Activated CD4-positive, alpha-beta memory T cell treated with anti-CD3 and anti-CD28 coated beads, Interleukin-2, amount 10 ng/mL, durations not matched to agents 7 days and 5 days (primary cell): ENCODE measurements around the gene AP1S3. TPM values are rescaled to one million over a fixed set of nuclear protein-coding genes. Genes with fewer than 3 reads are reported as not detected.
"Not testable (repeated sequence)": the region's sequence is repeated elsewhere in the genome, so short reads cannot be mapped to it uniquely, and the experiment has no call there.

Source experiments
- CTCF ChIA-PET: fragments of 350-600 bp; sonication (Branson Sonifier 250); formaldehyde crosslinking; loops from one replicate; lab custom pipeline; 2021; ENCODE audit warnings: antibody characterized with exemption, inconsistent platforms; lab: Charles Lee
- POLR2A ChIA-PET: fragments of 350-600 bp; sonication (Branson Sonifier 250); formaldehyde crosslinking; loops from one replicate; lab custom pipeline; 2021; ENCODE audit warnings: antibody characterized with exemption; lab: Charles Lee
- DNase-seq: peaks from one replicate; pipeline ENCODE4 v3.0.0-alpha.2; 2020
- H3K27ac Mint-ChIP-seq: one replicate; pipeline ENCODE4 v1.8.0; 2021; ENCODE audit warnings: mild to moderate bottlenecking, mixed read lengths
- H3K27me3 Mint-ChIP-seq: one replicate; pipeline ENCODE4 v1.8.0; 2021; ENCODE audit warnings: mixed read lengths
- H3K36me3 Mint-ChIP-seq: one replicate; pipeline ENCODE4 v1.8.0; 2021; ENCODE audit warnings: low read depth, mixed read lengths
- H3K4me1 Mint-ChIP-seq: one replicate; pipeline ENCODE4 v1.8.0; 2021; ENCODE audit warnings: mixed read lengths
- H3K4me3 Mint-ChIP-seq: one replicate; pipeline ENCODE4 v1.8.0; 2021; ENCODE audit warnings: mild to moderate bottlenecking, mixed read lengths
- H3K9me3 Mint-ChIP-seq: one replicate; pipeline ENCODE4 v1.8.0; 2021; ENCODE audit warnings: mixed read lengths
- total RNA-seq, 2 experiments: library from RNA; stranded (reverse); gene quantifications; one replicate each; pipeline ENCODE4 v1.2.3, GENCODE V29; 2021

Gene AP1S3
- 1 to 10 TPM; 6.4 to 6.9 TPM for total RNA-seq

- ChIA-PET CTCF (no interaction called here), POLR2A (interaction anchor here (0.8 to 2.1 kb wide), 8 partner anchors 28 to 108 kb away, joined by 3 to 6 read pairs (median 4); partner anchors contain the start of gene WDFY1)
- peak; percentile 77 for DNase-seq
- H3K4me1 Mint-ChIP-seq: peaks cover 21% of the 10 kb centered on the region
- H3K4me3 Mint-ChIP-seq: peak within 1 kb of the TSS; percentile 90
- no peaks in the 10 kb centered on the region for H3K27me3 Mint-ChIP-seq
- H3K36me3 Mint-ChIP-seq: peaks cover 3% of the 10 kb centered on the region
- no peaks in the 10 kb centered on the region for H3K9me3 Mint-ChIP-seq
- H3K27ac Mint-ChIP-seq: peak within 1 kb of the TSS; percentile 49
These were observed at the start of gene AP1S3 for GRCh38 chr2:223837287-223838061. TSS of gene AP1S3 (minus strand) at chr2:223837582. CDS start at chr2:223837450, 132 bp downstream.

DNA sequence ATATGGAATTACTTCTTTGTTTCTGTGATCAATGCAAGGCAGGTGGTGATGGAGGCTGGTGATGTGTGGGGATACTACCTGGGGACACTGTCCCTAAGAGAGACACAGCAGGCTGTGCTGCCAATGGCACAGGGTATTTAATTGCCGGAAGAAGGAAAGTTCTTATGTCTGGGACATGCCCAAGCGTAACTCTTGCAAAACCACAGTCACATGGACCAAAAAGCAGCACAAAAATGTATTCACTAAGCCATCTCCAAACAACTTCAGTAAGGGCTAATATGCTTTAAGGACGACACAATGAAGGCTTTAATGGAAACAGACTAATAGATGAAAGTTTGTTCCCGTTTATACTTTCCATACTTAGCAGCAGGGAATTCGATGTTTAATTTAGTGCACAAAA, 49.7 kb upstream of the AP1S3 start:
- Mint-ChIP-seq H3K36me3 (peaks cover 60% of the 10 kb centered on the region), H3K4me3 (no peak overlapping the region), H3K27ac (peak overlapping the region; percentile 26), H3K9me3 (no peaks in the 10 kb centered on the region), H3K27me3 (no peaks in the 10 kb centered on the region), H3K4me1 (peaks cover 15% of the 10 kb centered on the region)
- POLR2A ChIA-PET: no interaction called here
- CTCF ChIA-PET: no interaction called here
- no peak for DNase-seq

- no peak for DNase-seq
- Mint-ChIP-seq H3K9me3 (no peaks in the 10 kb centered on the region), H3K4me3 (no peak overlapping the region), H3K27ac (no peak overlapping the region), H3K27me3 (no peaks in the 10 kb centered on the region), H3K36me3 (peaks cover 64% of the 10 kb centered on the region), H3K4me1 (peaks cover 19% of the 10 kb centered on the region)
- POLR2A ChIA-PET: no interaction called here
- CTCF ChIA-PET: no interaction called here
These were observed 49.3 kb upstream of the AP1S3 start for GRCh38 chr2:223886726-223887125.

GRCh38 chr2:223884399-223884798, 47.0 kb upstream of the AP1S3 start:
- peaks cover 65% of the 10 kb centered on the region for H3K36me3 Mint-ChIP-seq
- ChIA-PET POLR2A (no interaction called here), CTCF (no interaction called here)
- no peaks in the 10 kb centered on the region for H3K27me3 Mint-ChIP-seq
- no peak for DNase-seq
- no peak overlapping the region for H3K27ac Mint-ChIP-seq
- no peaks in the 10 kb centered on the region for H3K9me3 Mint-ChIP-seq
- H3K4me1 Mint-ChIP-seq: peaks cover 23% of the 10 kb centered on the region
- no peak overlapping the region for H3K4me3 Mint-ChIP-seq

- no peak for DNase-seq
- Mint-ChIP-seq H3K4me3 (no peak overlapping the region), H3K27ac (peak overlapping the region; percentile 77), H3K4me1 (peaks cover 23% of the 10 kb centered on the region), H3K27me3 (no peaks in the 10 kb centered on the region), H3K9me3 (no peaks in the 10 kb centered on the region), H3K36me3 (peaks cover 66% of the 10 kb centered on the region)
- CTCF ChIA-PET: no interaction called here
- POLR2A ChIA-PET: interaction anchor here (1.1 to 1.8 kb wide), 3 partner anchors 13 to 59 kb away, joined by 3 to 4 read pairs (median 3); no protein-coding TSS in a partner anchor
These were observed 45.3 kb upstream of the AP1S3 start for GRCh38 chr2:223882715-223883114.

- CTCF ChIA-PET: no interaction called here
- POLR2A ChIA-PET: no interaction called here
- Mint-ChIP-seq H3K4me1 (peaks cover 19% of the 10 kb centered on the region), H3K36me3 (peaks cover 71% of the 10 kb centered on the region), H3K4me3 (no peak overlapping the region), H3K9me3 (no peaks in the 10 kb centered on the region), H3K27me3 (no peaks in the 10 kb centered on the region), H3K27ac (peak overlapping the region; percentile 77)
- no peak for DNase-seq
These were observed 43.4 kb upstream of the AP1S3 start for GRCh38 chr2:223880796-223881195.

DNA sequence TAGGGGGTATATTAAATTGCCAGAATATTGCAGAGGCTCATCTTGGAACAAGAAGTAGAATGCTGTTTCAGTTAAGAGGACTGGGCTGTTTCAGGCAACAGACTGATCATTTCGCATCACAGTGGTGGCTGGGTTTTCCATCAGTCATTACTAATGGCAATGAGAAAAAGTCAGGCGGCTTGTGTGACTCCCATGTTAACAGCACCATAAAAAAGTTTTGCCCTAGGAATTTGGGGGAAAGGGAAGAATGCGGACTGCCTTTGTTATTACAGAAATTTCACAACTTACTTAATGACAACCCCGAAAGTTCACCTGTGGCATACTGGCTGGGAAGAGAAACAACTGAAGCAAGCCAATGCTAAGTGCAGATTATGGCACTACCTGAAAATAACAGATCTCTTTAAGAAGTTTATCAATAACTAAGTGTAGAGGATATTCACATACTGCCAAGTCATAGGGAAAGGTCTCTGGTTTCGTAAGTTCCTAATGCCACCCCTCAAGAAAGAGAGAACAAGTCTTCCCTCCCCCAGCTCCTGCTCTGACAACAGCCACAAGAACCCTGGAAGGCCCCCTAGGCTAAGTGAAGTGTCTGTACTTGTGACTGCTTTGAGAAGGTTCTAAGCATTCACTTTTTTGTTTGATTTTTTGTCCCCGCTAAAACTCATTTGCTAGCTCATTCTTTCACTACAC, 40.5 kb upstream of the AP1S3 start:
- H3K27me3 Mint-ChIP-seq: no peaks in the 10 kb centered on the region
- H3K4me3 Mint-ChIP-seq: no peak overlapping the region
- ChIA-PET CTCF (interaction anchor here (1.2 kb wide), 1 partner anchor 8 kb away, joined by 4 read pairs; no protein-coding TSS in a partner anchor), POLR2A (interaction anchor here (1.1 kb wide), 1 partner anchor 10 kb away, joined by 4 read pairs; no protein-coding TSS in a partner anchor)
- H3K4me1 Mint-ChIP-seq: peaks cover 11% of the 10 kb centered on the region
- peaks cover 66% of the 10 kb centered on the region for H3K36me3 Mint-ChIP-seq
- no peak for DNase-seq
- no peak overlapping the region for H3K27ac Mint-ChIP-seq
- peaks cover 2% of the 10 kb centered on the region for H3K9me3 Mint-ChIP-seq

- no peak overlapping the region for H3K4me3 Mint-ChIP-seq
- peaks cover 2% of the 10 kb centered on the region for H3K9me3 Mint-ChIP-seq
- H3K27ac Mint-ChIP-seq: no peak overlapping the region
- H3K4me1 Mint-ChIP-seq: no peaks in the 10 kb centered on the region
- ChIA-PET POLR2A (no interaction called here), CTCF (no interaction called here)
- no peaks in the 10 kb centered on the region for H3K27me3 Mint-ChIP-seq
- H3K36me3 Mint-ChIP-seq: peaks cover 62% of the 10 kb centered on the region
- no peak for DNase-seq
These were observed 36.3 kb upstream of the AP1S3 start for GRCh38 chr2:223873672-223874071.

GRCh38 chr2:223872772-223873171, 35.4 kb upstream of the AP1S3 start:
- H3K4me1 Mint-ChIP-seq, H3K4me3 Mint-ChIP-seq, H3K9me3 Mint-ChIP-seq, H3K27me3 Mint-ChIP-seq, H3K27ac Mint-ChIP-seq, POLR2A ChIA-PET, DNase-seq: not testable (repeated sequence)
- CTCF ChIA-PET: interaction anchor here (1.4 kb wide), 1 partner anchor 9 kb away, joined by 3 read pairs; no protein-coding TSS in a partner anchor
- peaks cover 54% of the 10 kb centered on the region for H3K36me3 Mint-ChIP-seq

DNA sequence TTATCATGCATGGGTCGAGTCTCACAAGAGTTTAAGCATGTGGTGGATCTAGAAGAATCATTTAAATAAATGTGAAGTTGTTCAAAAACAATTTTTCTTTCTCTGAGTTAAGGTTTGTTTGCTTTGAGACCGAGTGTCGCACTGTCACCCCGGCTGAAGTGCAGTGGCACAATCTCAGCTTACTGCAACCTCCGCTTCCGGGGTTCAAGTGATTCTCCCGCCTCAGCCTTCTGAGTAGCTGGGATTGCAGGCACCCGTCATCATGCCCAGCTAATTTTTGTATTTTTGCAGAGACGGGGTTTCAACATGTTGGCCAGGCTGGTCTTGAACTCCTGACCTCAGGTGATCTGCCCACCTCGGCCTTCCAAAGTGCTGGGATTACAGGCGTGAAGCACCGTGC, 34.3 kb upstream of the AP1S3 start:
- Mint-ChIP-seq H3K36me3 (peaks cover 43% of the 10 kb centered on the region), H3K4me1 (peaks cover 12% of the 10 kb centered on the region)
- H3K27me3 Mint-ChIP-seq, POLR2A ChIA-PET, H3K27ac Mint-ChIP-seq, DNase-seq, H3K9me3 Mint-ChIP-seq, H3K4me3 Mint-ChIP-seq: not testable (repeated sequence)
- CTCF ChIA-PET: interaction anchor here (1.4 kb wide), 1 partner anchor 10 kb away, joined by 3 read pairs; no protein-coding TSS in a partner anchor

- CTCF ChIA-PET: no interaction called here
- Mint-ChIP-seq H3K27ac (no peak overlapping the region), H3K27me3 (no peaks in the 10 kb centered on the region), H3K4me3 (no peak overlapping the region), H3K9me3 (peaks cover 2% of the 10 kb centered on the region), H3K36me3 (peaks cover 38% of the 10 kb centered on the region), H3K4me1 (peaks cover 18% of the 10 kb centered on the region)
- DNase-seq: no peak
- POLR2A ChIA-PET: no interaction called here
These were observed 33.6 kb upstream of the AP1S3 start for GRCh38 chr2:223870840-223871611.

DNA sequence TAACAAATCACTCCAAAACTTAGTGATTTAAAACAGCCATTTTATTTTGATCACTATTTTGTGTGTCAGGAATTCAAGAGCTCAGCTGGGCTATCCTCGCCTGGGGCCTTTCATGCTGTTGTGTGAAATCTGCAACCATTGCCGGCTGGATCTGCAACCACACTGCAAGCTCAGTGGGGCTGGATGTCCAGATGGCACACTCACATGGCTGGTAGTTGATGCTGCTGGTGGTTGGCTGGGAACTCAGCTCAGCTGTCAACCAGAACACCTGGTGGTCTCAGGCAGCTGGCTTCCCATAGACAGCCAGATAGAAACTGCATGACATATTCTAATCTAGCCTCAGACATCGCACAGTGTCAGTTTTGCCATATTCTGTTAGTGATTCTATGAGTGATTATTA, 30.6 kb upstream of the AP1S3 start:
- no peak overlapping the region for H3K27ac Mint-ChIP-seq

More for the DNA sequence above, 30.6 kb upstream of the AP1S3 start:
- DNase-seq: no peak
- Mint-ChIP-seq H3K36me3 (peaks cover 30% of the 10 kb centered on the region), H3K27me3 (no peaks in the 10 kb centered on the region), H3K4me1 (peaks cover 35% of the 10 kb centered on the region), H3K9me3 (peaks cover 2% of the 10 kb centered on the region), H3K4me3 (no peak overlapping the region)
- POLR2A ChIA-PET: interaction anchor here (1.5 kb wide), 1 partner anchor 10 kb away, joined by 4 read pairs; no protein-coding TSS in a partner anchor
- CTCF ChIA-PET: interaction anchor here (0.9 kb wide), 1 partner anchor 102 kb away, joined by 3 read pairs; no protein-coding TSS in a partner anchor
